HL-60 (cell line): ENCODE measurements around the gene MTSS2.

Experiments
- CTCF ChIP-seq: IDR thresholded peaks from one replicate; pipeline ENCODE4 v1.5.1; 2011; ENCODE audit warnings: low read length, control low read depth, inconsistent platforms; ENCODE audit not compliant: insufficient read depth
- GABPA ChIP-seq: IDR thresholded peaks from 2 replicates; pipeline ENCODE4 v1.6.1; 2012; ENCODE audit warnings: low read depth
- POLR2AphosphoS5 ChIP-seq: IDR thresholded peaks from 2 replicates; pipeline ENCODE4 v1.6.1; 2012; ENCODE audit warnings: low read depth
- REST ChIP-seq: IDR thresholded peaks from 2 replicates; pipeline ENCODE4 v1.6.1; 2012; ENCODE audit warnings: low read depth; ENCODE audit not compliant: insufficient replicate concordance

DNA sequence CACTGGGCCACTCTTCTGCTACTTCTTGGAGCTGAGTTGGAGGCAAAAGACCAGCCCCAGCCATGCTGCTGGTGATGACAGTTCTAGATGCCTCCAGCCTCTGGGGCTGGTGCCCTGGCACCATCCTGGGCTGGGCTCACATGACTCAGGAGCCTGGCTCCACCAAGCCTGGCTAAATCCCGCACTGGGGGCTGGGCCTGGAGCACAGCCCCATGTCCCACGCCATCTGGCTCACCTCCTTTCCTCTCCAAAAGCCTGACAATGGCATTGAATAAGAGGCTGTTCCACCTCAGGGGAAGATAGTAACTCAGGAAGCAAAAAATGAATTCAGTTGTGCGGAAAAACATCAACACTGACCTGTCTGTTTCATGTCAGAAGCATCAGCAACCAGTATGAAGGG is 45.1 kb upstream of the MTSS2 start:
- TF ChIP-seq CTCF (no peak), REST (no peak), GABPA (no peak), POLR2AphosphoS5 (no peak)
